Loucy (cell line): ENCODE results near the gene PDE11A.

Source experiments
- CTCF ChIP-seq: fragments of 200-600 bp; sonication (generic); conservative IDR thresholded peaks from 2 replicates; pipeline ENCODE4 v1.5.1; 2014; ENCODE audit warnings: mild to moderate bottlenecking, antibody characterized with exemption, low read length
- EZH2phosphoT487 ChIP-seq: fragments of 200-600 bp; IDR thresholded peaks from 2 replicates; pipeline ENCODE4 v1.6.1; 2018; ENCODE audit warnings: antibody characterized with exemption, mild to moderate bottlenecking, moderate library complexity, borderline replicate concordance

GRCh38 chr2:177876950-177877349, 195.6 kb downstream of the PDE11A start:
- TF ChIP-seq EZH2phosphoT487 (no peak), CTCF (no peak)
